Measurements from ENCODE around the gene CDC20. TPM values are rescaled to one million over a fixed set of nuclear protein-coding genes. Genes with fewer than 3 reads are reported as not detected.

Gene CDC20
- total RNA-seq, 1 experiment from 2014 or later: 296 TPM

DNA sequence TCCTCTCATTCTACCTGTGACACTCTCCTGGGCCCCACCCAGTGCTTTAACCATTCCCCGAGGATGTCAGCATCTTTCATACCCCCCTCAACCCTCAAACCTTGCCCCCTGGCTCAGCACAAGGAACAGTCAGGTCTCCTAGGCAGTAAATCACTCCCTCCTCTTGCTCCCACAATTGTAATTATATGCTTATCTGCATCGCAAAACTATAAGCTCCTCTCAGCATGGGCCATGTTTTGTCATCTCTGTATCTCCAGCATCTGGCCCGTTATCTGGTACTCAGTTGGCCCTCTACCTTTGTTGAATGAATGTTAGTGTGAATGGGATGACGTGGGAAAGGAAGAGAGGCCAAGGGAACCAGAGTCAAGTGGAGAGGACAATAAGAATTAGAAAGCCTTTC is 11.8 kb downstream of the CDC20 start:
- H3K9me3 ChIP-seq (ENCODE audit: low read depth, low read length, poor library complexity, severe bottlenecking): no peaks in the 10 kb centered on the region
- POLR2A ChIA-PET (ENCODE audit: low non-redundant PET): no interaction called here
- no peak overlapping the region for H3K27ac ChIP-seq (ENCODE audit: low read depth, low read length, poor library complexity, severe bottlenecking)
- H3K36me3 ChIP-seq (ENCODE audit: insufficient read depth, low read length, poor library complexity, severe bottlenecking): no peaks in the 10 kb centered on the region
- peaks cover 6% of the 10 kb centered on the region for H3K4me1 ChIP-seq (ENCODE audit: insufficient read depth, low read length, poor library complexity, severe bottlenecking)
- TF ChIP-seq EZH2 (IDR thresholded peaks at IDR 0.05; ENCODE audit: borderline replicate concordance, low read depth, low read length, poor library complexity, severe bottlenecking) (no peak), CTCF (conservative IDR thresholded peaks at IDR 0.05; ENCODE audit: low read depth, low read length) (no peak)
- DNase-seq (ENCODE audit: low spot score): no peak
- CTCF ChIA-PET: interaction anchor here (0.9 kb wide), 1 partner anchor 12 kb away, joined by 4 read pairs; the partner anchor contains the start of gene CDC20
- H3K27me3 ChIP-seq (replicated peaks; ENCODE audit: insufficient read depth, low read depth, low read length, poor library complexity): no peaks in the 10 kb centered on the region
- BruUV-seq (replicated peaks): no TSS peak
- no peak overlapping the region for H3K4me3 ChIP-seq (ENCODE audit: low read depth, low read length, poor library complexity, severe bottlenecking)
- intact Hi-C loops (cut with micrococcal nuclease; ENCODE audit: unreplicated experiment): no loop called here

DNA sequence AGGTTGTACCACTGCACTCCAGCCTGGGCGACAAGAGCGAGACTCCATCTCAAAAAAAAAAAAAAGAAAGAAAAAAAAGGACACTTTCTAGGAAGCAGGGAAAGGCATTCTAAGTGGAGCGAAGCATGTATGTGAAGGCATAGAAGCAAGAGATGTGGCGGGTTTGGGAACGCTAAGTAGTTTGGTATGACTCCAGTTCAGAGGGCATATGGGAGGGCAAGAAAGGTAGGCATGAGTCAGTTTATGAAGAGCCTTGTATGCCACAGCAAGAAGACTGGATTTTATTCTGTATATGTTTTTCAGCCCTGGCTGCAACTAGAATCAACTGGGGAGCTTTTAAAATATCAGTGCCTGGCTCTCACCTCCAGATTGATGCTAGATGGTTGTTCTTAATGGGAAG is 13.4 kb downstream of the CDC20 start:
- BruUV-seq (replicated peaks): no TSS peak
- H3K36me3 ChIP-seq (ENCODE audit: insufficient read depth, low read length, poor library complexity, severe bottlenecking): no peaks in the 10 kb centered on the region
- TF ChIP-seq CTCF (conservative IDR thresholded peaks at IDR 0.05; ENCODE audit: low read depth, low read length) (no peak), EZH2 (IDR thresholded peaks at IDR 0.05; ENCODE audit: borderline replicate concordance, low read depth, low read length, poor library complexity, severe bottlenecking) (no peak)
- no peak overlapping the region for H3K4me3 ChIP-seq (ENCODE audit: low read depth, low read length, poor library complexity, severe bottlenecking)
- intact Hi-C loops (cut with micrococcal nuclease; ENCODE audit: unreplicated experiment): no loop called here
- H3K27me3 ChIP-seq (replicated peaks; ENCODE audit: insufficient read depth, low read depth, low read length, poor library complexity): no peaks in the 10 kb centered on the region
- peaks cover 6% of the 10 kb centered on the region for H3K4me1 ChIP-seq (ENCODE audit: insufficient read depth, low read length, poor library complexity, severe bottlenecking)
- ChIA-PET CTCF (no interaction called here), POLR2A (ENCODE audit: low non-redundant PET) (no interaction called here)
- no peak for DNase-seq (ENCODE audit: low spot score)
- H3K9me3 ChIP-seq (ENCODE audit: low read depth, low read length, poor library complexity, severe bottlenecking): no peaks in the 10 kb centered on the region
- H3K27ac ChIP-seq (ENCODE audit: low read depth, low read length, poor library complexity, severe bottlenecking): no peak overlapping the region

DNA sequence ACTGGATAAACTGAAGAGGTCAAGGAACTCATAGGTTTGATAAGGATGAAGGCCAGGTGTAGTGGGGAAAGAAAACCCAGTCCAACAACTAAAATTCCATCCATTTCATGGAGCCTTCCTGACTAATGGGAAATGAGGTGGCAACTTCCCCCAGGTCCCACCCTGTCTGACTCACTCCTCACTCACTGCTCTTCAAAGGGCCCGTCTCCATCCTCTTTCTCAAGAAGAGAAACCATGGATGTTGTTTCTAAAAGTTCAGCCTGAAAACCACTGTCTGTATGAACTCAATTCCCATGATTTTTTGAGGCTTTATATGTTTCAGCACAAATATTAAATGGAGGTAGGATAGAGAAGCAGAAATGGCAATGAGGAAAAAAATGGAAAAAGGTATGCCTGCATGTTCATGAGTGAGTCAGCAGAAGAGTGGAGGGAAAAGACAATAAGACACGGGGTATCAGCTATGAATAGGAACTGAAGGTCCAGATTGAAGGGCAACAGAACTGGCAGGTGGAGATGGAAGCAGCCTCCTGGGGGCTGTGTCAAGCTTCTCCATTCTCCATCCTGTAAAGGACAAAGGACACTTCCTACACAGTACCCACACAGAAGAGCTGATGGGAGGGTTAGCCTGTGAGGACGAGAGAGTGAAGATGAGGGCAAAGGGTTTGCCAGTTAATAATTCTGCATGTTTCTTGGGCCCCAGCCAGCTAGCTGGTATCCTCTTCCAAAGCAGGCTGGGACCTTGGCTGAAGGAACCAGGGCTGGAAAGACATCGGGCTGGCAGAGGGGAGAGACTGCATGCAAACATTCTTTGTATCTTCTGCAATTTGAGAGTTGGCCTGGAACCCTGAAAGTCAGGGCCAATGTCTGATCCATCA is 14.5 kb downstream of the CDC20 start:
- H3K36me3 ChIP-seq (ENCODE audit: insufficient read depth, low read length, poor library complexity, severe bottlenecking): no peaks in the 10 kb centered on the region
- POLR2A ChIA-PET (ENCODE audit: low non-redundant PET): no interaction called here
- intact Hi-C loops (cut with micrococcal nuclease; ENCODE audit: unreplicated experiment): no loop called here
- DNase-seq (ENCODE audit: low spot score): no peak
- H3K27ac ChIP-seq (ENCODE audit: low read depth, low read length, poor library complexity, severe bottlenecking): no peak overlapping the region
- CTCF ChIA-PET: no interaction called here
- TF ChIP-seq CTCF (conservative IDR thresholded peaks at IDR 0.05; ENCODE audit: low read depth, low read length): no peak
- TF ChIP-seq EZH2 (IDR thresholded peaks at IDR 0.05; ENCODE audit: borderline replicate concordance, low read depth, low read length, poor library complexity, severe bottlenecking): no peak
- no peaks in the 10 kb centered on the region for H3K9me3 ChIP-seq (ENCODE audit: low read depth, low read length, poor library complexity, severe bottlenecking)
- H3K4me3 ChIP-seq (ENCODE audit: low read depth, low read length, poor library complexity, severe bottlenecking): no peak overlapping the region
- H3K4me1 ChIP-seq (ENCODE audit: insufficient read depth, low read length, poor library complexity, severe bottlenecking): peaks cover 6% of the 10 kb centered on the region
- no peaks in the 10 kb centered on the region for H3K27me3 ChIP-seq (replicated peaks; ENCODE audit: insufficient read depth, low read depth, low read length, poor library complexity)
- no TSS peak for BruUV-seq (replicated peaks)
